ENCODE data around the gene B2M.
"Not testable (repeated sequence)": the region's sequence is repeated elsewhere in the genome, so short reads cannot be mapped to it uniquely, and the experiment has no call there.

B2M gene

GRCh38 chr15:44698641-44699040 is 12.7 kb upstream of the B2M start:
- DNase-seq (ENCODE audit: low read depth in 2 of 2): no peak

- DNase-seq (ENCODE audit: low read depth in 2 of 2): not testable (repeated sequence)
Observed at GRCh38 chr15:44700676-44701075, 10.6 kb upstream of the B2M start.

DNA sequence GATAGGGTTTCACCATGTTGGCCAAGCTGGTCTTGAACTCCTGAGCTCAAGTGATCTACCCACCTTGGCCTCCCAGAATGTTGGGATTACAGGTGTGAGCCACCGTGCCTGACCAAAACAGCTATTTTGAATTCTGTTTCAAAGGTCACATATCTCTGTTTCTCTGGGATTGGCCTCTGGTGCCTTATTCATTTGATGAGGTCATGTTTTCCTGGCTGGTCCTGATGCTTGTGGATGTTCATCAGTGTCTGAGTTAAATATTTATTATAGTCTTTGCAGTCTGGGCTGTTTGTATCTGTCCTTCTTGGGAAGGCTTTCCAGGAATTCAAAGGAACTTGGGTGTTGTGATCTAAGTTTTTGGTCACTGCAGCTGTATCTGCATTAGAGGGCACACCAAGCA is 5.3 kb upstream of the B2M start:
- no peak for DNase-seq (ENCODE audit: low read depth in 2 of 2)

DNA sequence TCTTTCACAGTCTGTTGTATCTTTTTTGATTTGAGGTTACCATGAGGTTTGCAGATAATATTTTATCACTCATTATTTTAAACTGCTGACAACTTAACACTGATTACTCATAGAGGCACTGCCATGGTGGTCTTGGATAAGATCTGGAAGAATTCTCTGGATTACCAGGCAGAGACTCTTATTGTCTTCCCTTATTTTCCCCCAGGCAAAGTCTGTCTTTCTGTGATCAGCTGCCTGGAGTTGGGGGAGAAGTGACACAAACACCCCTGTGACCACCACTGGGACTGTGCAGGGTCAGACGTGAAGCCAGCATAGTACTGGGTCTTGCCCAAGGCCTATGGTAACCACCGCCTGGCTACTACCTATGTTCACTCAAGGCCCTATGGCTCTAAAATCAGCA is 4.9 kb upstream of the B2M start:
- DNase-seq (ENCODE audit: low read depth in 2 of 2): no peak

GRCh38 chr15:44706946-44707636 is 4.2 kb upstream of the B2M start:
- DNase-seq (ENCODE audit: low read depth in 2 of 2): no peak

DNA sequence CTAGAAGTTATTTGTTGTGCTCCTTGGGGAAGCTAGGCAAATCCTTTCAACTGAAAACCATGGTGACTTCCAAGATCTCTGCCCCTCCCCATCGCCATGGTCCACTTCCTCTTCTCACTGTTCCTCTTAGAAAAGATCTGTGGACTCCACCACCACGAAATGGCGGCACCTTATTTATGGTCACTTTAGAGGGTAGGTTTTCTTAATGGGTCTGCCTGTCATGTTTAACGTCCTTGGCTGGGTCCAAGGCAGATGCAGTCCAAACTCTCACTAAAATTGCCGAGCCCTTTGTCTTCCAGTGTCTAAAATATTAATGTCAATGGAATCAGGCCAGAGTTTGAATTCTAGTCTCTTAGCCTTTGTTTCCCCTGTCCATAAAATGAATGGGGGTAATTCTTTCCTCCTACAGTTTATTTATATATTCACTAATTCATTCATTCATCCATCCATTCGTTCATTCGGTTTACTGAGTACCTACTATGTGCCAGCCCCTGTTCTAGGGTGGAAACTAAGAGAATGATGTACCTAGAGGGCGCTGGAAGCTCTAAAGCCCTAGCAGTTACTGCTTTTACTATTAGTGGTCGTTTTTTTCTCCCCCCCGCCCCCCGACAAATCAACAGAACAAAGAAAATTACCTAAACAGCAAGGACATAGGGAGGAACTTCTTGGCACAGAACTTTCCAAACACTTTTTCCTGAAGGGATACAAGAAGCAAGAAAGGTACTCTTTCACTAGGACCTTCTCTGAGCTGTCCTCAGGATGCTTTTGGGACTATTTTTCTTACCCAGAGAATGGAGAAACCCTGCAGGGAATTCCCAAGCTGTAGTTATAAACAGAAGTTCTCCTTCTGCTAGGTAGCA is 851 bp upstream of the B2M start:
- DNase-seq (ENCODE audit: low read depth in 2 of 2): no peak

- no peak for DNase-seq (ENCODE audit: low read depth in 2 of 2)
Observed at GRCh38 chr15:44711743-44712345, 527 bp downstream of the B2M start.

DNA sequence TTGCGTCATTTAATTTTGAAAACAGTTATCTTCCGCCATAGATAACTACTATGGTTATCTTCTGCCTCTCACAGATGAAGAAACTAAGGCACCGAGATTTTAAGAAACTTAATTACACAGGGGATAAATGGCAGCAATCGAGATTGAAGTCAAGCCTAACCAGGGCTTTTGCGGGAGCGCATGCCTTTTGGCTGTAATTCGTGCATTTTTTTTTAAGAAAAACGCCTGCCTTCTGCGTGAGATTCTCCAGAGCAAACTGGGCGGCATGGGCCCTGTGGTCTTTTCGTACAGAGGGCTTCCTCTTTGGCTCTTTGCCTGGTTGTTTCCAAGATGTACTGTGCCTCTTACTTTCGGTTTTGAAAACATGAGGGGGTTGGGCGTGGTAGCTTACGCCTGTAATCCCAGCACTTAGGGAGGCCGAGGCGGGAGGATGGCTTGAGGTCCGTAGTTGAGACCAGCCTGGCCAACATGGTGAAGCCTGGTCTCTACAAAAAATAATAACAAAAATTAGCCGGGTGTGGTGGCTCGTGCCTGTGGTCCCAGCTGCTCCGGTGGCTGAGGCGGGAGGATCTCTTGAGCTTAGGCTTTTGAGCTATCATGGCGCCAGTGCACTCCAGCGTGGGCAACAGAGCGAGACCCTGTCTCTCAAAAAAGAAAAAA is 1.2 kb downstream of the B2M start:
- no peak for DNase-seq (ENCODE audit: low read depth in 2 of 2)

GRCh38 chr15:44713006-44713966 is 2.0 kb downstream of the B2M start:
- DNase-seq (ENCODE audit: low read depth in 2 of 2): no peak

- no peak for DNase-seq (ENCODE audit: low read depth in 2 of 2)
Observed at GRCh38 chr15:44715142-44715796, 4.0 kb downstream of the B2M start.

- no peak for DNase-seq (ENCODE audit: low read depth in 2 of 2)
Observed at GRCh38 chr15:44715797-44716334, 4.5 kb downstream of the B2M start.

- no peak for DNase-seq (ENCODE audit: low read depth in 2 of 2)
Observed at GRCh38 chr15:44716983-44717602, 5.8 kb downstream of the B2M start.

DNA sequence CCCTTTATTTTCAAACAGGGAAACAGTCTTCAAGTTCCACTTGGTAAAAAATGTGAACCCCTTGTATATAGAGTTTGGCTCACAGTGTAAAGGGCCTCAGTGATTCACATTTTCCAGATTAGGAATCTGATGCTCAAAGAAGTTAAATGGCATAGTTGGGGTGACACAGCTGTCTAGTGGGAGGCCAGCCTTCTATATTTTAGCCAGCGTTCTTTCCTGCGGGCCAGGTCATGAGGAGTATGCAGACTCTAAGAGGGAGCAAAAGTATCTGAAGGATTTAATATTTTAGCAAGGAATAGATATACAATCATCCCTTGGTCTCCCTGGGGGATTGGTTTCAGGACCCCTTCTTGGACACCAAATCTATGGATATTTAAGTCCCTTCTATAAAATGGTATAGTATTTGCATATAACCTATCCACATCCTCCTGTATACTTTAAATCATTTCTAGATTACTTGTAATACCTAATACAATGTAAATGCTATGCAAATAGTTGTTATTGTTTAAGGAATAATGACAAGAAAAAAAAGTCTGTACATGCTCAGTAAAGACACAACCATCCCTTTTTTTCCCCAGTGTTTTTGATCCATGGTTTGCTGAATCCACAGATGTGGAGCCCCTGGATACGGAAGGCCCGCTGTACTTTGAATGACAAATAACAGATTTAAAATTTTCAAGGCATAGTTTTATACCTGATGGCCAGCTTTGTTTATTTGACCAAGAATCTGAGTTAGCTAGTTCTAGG is 7.0 kb downstream of the B2M start:
- DNase-seq (ENCODE audit: low read depth in 2 of 2): no peak

- DNase-seq (ENCODE audit: low read depth in 2 of 2): no peak
Observed at GRCh38 chr15:44718927-44719292, 7.6 kb downstream of the B2M start.

GRCh38 chr15:44719293-44719999 is 8.1 kb downstream of the B2M start:
- no peak for DNase-seq (ENCODE audit: low read depth in 2 of 2)

DNA sequence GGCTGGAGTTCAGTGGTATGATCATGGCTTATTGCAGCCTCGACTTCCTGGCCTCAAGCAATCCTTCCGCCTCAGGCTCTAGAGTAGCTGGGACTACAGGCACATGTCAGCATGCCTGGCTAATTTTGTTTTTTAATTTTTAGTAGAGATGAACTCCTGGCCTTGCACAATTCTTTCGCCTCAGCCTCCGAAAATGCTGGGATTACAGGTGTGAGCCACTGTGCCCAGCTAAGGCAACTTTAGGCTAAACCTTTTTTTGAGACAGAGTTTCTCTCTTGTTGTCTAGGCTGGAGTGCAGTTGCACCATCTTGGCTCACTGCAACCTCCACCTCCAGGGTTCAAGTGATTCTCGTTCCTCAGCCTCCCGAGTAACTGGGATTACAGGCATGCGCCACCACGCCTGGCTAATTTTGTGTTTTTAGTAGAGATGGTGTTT is 8.7 kb downstream of the B2M start:
- not testable (repeated sequence) for DNase-seq (ENCODE audit: low read depth in 2 of 2)

GRCh38 chr15:44720460-44721176 is 9.3 kb downstream of the B2M start:
- no peak for DNase-seq (ENCODE audit: low read depth in 2 of 2)

GRCh38 chr15:44722011-44722410 is 10.7 kb downstream of the B2M start:
- DNase-seq (ENCODE audit: low read depth in 2 of 2): no peak
